ENCODE data around the gene NBAS. TPM values are rescaled to one million over a fixed set of nuclear protein-coding genes. Genes with fewer than 3 reads are reported as not detected.

The NBAS gene
- total RNA-seq, 2 donors from 2014 or later: 31.5 to 32.0 TPM

- no peak for ATAC-seq (ENCODE audit: insufficient number of reproducible peaks, low FRiP score, low read depth)
- DNase-seq (ENCODE audit: low spot score): no peak
- no peak for TF ChIP-seq CTCF (IDR thresholded peaks at IDR 0.05)
- Histone ChIP-seq H3K27me3 (replicated peaks; ENCODE audit: insufficient read depth) (no peaks in the 10 kb centered on the region), H3K36me3 (no peaks in the 10 kb centered on the region), H3K4me3 (no peak overlapping the region), H3K27ac (no peak overlapping the region), H3K9me3 (no peaks in the 10 kb centered on the region), H3K4me1 (ENCODE audit: control insufficient read depth in 1 of 2, low read depth in 2 of 2) (no peaks in the 10 kb centered on the region)
Observed at GRCh38 chr2:15184491-15184890, 376.6 kb downstream of the NBAS start.

GRCh38 chr2:15182275-15182674, 378.9 kb downstream of the NBAS start:
- Histone ChIP-seq H3K27me3 (replicated peaks; ENCODE audit: insufficient read depth) (no peaks in the 10 kb centered on the region), H3K9me3 (no peaks in the 10 kb centered on the region), H3K27ac (no peak overlapping the region), H3K4me3 (no peak overlapping the region), H3K36me3 (no peaks in the 10 kb centered on the region), H3K4me1 (ENCODE audit: control insufficient read depth in 1 of 2, low read depth in 2 of 2) (no peaks in the 10 kb centered on the region)
- DNase-seq (ENCODE audit: low spot score) (no peak), ATAC-seq (ENCODE audit: insufficient number of reproducible peaks, low FRiP score, low read depth) (no peak)
- no peak for TF ChIP-seq CTCF (IDR thresholded peaks at IDR 0.05)

GRCh38 chr2:15181092-15181745, 379.9 kb downstream of the NBAS start:
- Histone ChIP-seq H3K4me3 (no peak overlapping the region), H3K27ac (no peak overlapping the region), H3K36me3 (no peaks in the 10 kb centered on the region), H3K27me3 (replicated peaks; ENCODE audit: insufficient read depth) (no peaks in the 10 kb centered on the region), H3K9me3 (no peaks in the 10 kb centered on the region), H3K4me1 (ENCODE audit: control insufficient read depth in 1 of 2, low read depth in 2 of 2) (no peaks in the 10 kb centered on the region)
- TF ChIP-seq CTCF (IDR thresholded peaks at IDR 0.05): no peak
- DNase-seq (ENCODE audit: low spot score) (no peak), ATAC-seq (ENCODE audit: insufficient number of reproducible peaks, low FRiP score, low read depth) (no peak)

GRCh38 chr2:15180379-15180778, 380.8 kb downstream of the NBAS start:
- Histone ChIP-seq H3K36me3 (no peaks in the 10 kb centered on the region), H3K27me3 (replicated peaks; ENCODE audit: insufficient read depth) (no peaks in the 10 kb centered on the region), H3K9me3 (no peaks in the 10 kb centered on the region), H3K4me1 (ENCODE audit: control insufficient read depth in 1 of 2, low read depth in 2 of 2) (no peaks in the 10 kb centered on the region), H3K27ac (no peak overlapping the region), H3K4me3 (no peak overlapping the region)
- DNase-seq (ENCODE audit: low spot score) (no peak), ATAC-seq (ENCODE audit: insufficient number of reproducible peaks, low FRiP score, low read depth) (no peak)
- no peak for TF ChIP-seq CTCF (IDR thresholded peaks at IDR 0.05)

- TF ChIP-seq CTCF (IDR thresholded peaks at IDR 0.05): no peak
- DNase-seq (ENCODE audit: low spot score) (no peak), ATAC-seq (ENCODE audit: insufficient number of reproducible peaks, low FRiP score, low read depth) (no peak)
- H3K4me3 ChIP-seq: no peak overlapping the region
- no peaks in the 10 kb centered on the region for H3K4me1 ChIP-seq (ENCODE audit: control insufficient read depth in 1 of 2, low read depth in 2 of 2)
- H3K27me3 ChIP-seq (replicated peaks; ENCODE audit: insufficient read depth): no peaks in the 10 kb centered on the region
- H3K9me3 ChIP-seq: no peaks in the 10 kb centered on the region
- no peak overlapping the region for H3K27ac ChIP-seq
- H3K36me3 ChIP-seq: no peaks in the 10 kb centered on the region
Observed at GRCh38 chr2:15178946-15179345, 382.2 kb downstream of the NBAS start.

Data from thoracic aorta (tissue), 2 donors.